Left ventricle myocardium inferior (tissue), 1 donor: Measurements from ENCODE around the gene CACTIN. TPM values are rescaled to one million over a fixed set of nuclear protein-coding genes. Genes with fewer than 3 reads are reported as not detected.

Source experiments
- DNase-seq: peaks from one replicate; pipeline ENCODE4 v3.0.0-alpha.2; 2020
- H3K27ac ChIP-seq: fragments of 200-600 bp; replicated peaks from 2 replicates; pipeline ENCODE4 v1.8.0; 2021
- H3K27me3 ChIP-seq: fragments of 200-600 bp; 2 replicates; pipeline ENCODE4 v1.8.0; 2021; ENCODE audit warnings: low read depth
- H3K36me3 ChIP-seq: fragments of 200-600 bp; 2 replicates; pipeline ENCODE4 v1.8.0; 2021
- H3K4me1 ChIP-seq: fragments of 200-600 bp; 2 replicates; pipeline ENCODE4 v1.8.0; 2021
- H3K4me3 ChIP-seq: fragments of 200-600 bp; 2 replicates; pipeline ENCODE4 v1.8.0; 2021; ENCODE audit warnings: mild to moderate bottlenecking, moderate library complexity
- H3K9me3 ChIP-seq: fragments of 200-600 bp; replicated peaks from 2 replicates; pipeline ENCODE4 v1.8.0; 2021
- CTCF ChIP-seq: fragments of 200-600 bp; IDR thresholded peaks from 2 replicates; pipeline ENCODE4 v1.8.0; 2021; ENCODE audit warnings: antibody characterized with exemption, mild to moderate bottlenecking, borderline replicate concordance
- intact Hi-C: fragments of 100-400 bp; cut with micrococcal nuclease; formaldehyde crosslinking; loops from one replicate; pipeline ENCODE4 v1.11.0; 2022
- total RNA-seq: library from RNA; stranded (reverse); fragmentation: NEBNext Ultra II Directional; extraction: Animal tissue kit (Norgen Biotek cat#: 25700); gene quantifications from one replicate; pipeline ENCODE4 v1.2.1, GENCODE V29; 2021
- donor health status: DM: no; HTN: yes; CAD: no; lungs with severe emphysema.

The CACTIN gene
- total RNA-seq, 1 donor from 2014 or later: 14.5 TPM

GRCh38 chr19:3617463-3617862 is 9.1 kb downstream of the CACTIN start:
- H3K4me3 ChIP-seq: peak overlapping the region; percentile 53
- peaks cover 44% of the 10 kb centered on the region for H3K36me3 ChIP-seq
- H3K27ac ChIP-seq: peak overlapping the region; percentile 78
- no peaks in the 10 kb centered on the region for H3K27me3 ChIP-seq
- no peak for TF ChIP-seq CTCF
- peaks cover 17% of the 10 kb centered on the region for H3K4me1 ChIP-seq
- H3K9me3 ChIP-seq: no peaks in the 10 kb centered on the region
- no peak for DNase-seq
- intact Hi-C loops: no loop called here

GRCh38 chr19:3615524-3616135 is 11.0 kb downstream of the CACTIN start:
- H3K27me3 ChIP-seq: no peaks in the 10 kb centered on the region
- DNase-seq: no peak
- no peak overlapping the region for H3K27ac ChIP-seq
- intact Hi-C loops: no loop called here
- no peak overlapping the region for H3K4me3 ChIP-seq
- peaks cover 46% of the 10 kb centered on the region for H3K36me3 ChIP-seq
- H3K4me1 ChIP-seq: peaks cover 17% of the 10 kb centered on the region
- no peaks in the 10 kb centered on the region for H3K9me3 ChIP-seq
- TF ChIP-seq CTCF: no peak

GRCh38 chr19:3614858-3615505 is 11.6 kb downstream of the CACTIN start:
- intact Hi-C loops: no loop called here
- Histone ChIP-seq H3K27ac (no peak overlapping the region), H3K4me1 (peaks cover 24% of the 10 kb centered on the region), H3K9me3 (no peaks in the 10 kb centered on the region), H3K4me3 (no peak overlapping the region), H3K36me3 (peaks cover 46% of the 10 kb centered on the region), H3K27me3 (no peaks in the 10 kb centered on the region)
- TF ChIP-seq CTCF: no peak
- no peak for DNase-seq

- Histone ChIP-seq H3K4me1 (peaks cover 33% of the 10 kb centered on the region), H3K4me3 (no peak overlapping the region), H3K27ac (no peak overlapping the region), H3K9me3 (no peaks in the 10 kb centered on the region), H3K36me3 (peaks cover 39% of the 10 kb centered on the region), H3K27me3 (no peaks in the 10 kb centered on the region)
- intact Hi-C loops: no loop called here
- TF ChIP-seq CTCF: no peak
- DNase-seq: no peak
These were observed 12.6 kb downstream of the CACTIN start for GRCh38 chr19:3613818-3614661.

- Histone ChIP-seq H3K27ac (no peak overlapping the region), H3K4me3 (no peak overlapping the region), H3K4me1 (peaks cover 36% of the 10 kb centered on the region), H3K27me3 (no peaks in the 10 kb centered on the region), H3K36me3 (peaks cover 39% of the 10 kb centered on the region), H3K9me3 (no peaks in the 10 kb centered on the region)
- no peak for TF ChIP-seq CTCF
- intact Hi-C loops: no loop called here
- DNase-seq: no peak
These were observed 13.5 kb downstream of the CACTIN start for GRCh38 chr19:3612901-3613741.
